ENCODE measurements around the gene PARD3B.

PARD3B gene

GRCh38 chr2:205633994-205634393, 1088.7 kb downstream of the PARD3B start:
- no peak for TF ChIP-seq EZH2phosphoT487 (IDR thresholded peaks at IDR 0.05; ENCODE audit: borderline replicate concordance, low read length)
- TF ChIP-seq CTCF (IDR thresholded peaks at IDR 0.05; ENCODE audit: low read depth, low read length, poor library complexity, severe bottlenecking) = no peak
- Histone ChIP-seq H3K4me2 (ENCODE audit: low read length) (no peak overlapping the region), H4K20me1 (ENCODE audit: control insufficient read depth, insufficient read depth, low read depth, low read length) (no peaks in the 10 kb centered on the region), H3K4me3 (ENCODE audit: low read length) (no peak overlapping the region), H3F3A (ENCODE audit: control insufficient read depth, insufficient read depth) (no peaks in the 10 kb centered on the region), H3K9me3 (ENCODE audit: control insufficient read depth, insufficient read depth, low read length) (no peaks in the 10 kb centered on the region), H3K79me2 (ENCODE audit: control insufficient read depth, low read length) (no peaks in the 10 kb centered on the region), H3K36me3 (ENCODE audit: control insufficient read depth, low read length) (no peaks in the 10 kb centered on the region), H3K27me3 (ENCODE audit: control insufficient read depth, low read length) (peaks cover 3% of the 10 kb centered on the region), H3K9me2 (replicated peaks; ENCODE audit: control insufficient read depth, low read length) (no peaks in the 10 kb centered on the region), H3K27ac (ENCODE audit: low read depth, low read length) (no peak overlapping the region), H3K4me1 (ENCODE audit: control insufficient read depth, low read length) (no peaks in the 10 kb centered on the region)

GRCh38 chr2:205636549-205637319, 1091.5 kb downstream of the PARD3B start:
- Histone ChIP-seq H3K4me3 (ENCODE audit: low read length) (no peak overlapping the region), H3K79me2 (ENCODE audit: control insufficient read depth, low read length) (no peaks in the 10 kb centered on the region), H3K4me1 (ENCODE audit: control insufficient read depth, low read length) (no peaks in the 10 kb centered on the region), H3K27ac (ENCODE audit: low read depth, low read length) (no peak overlapping the region), H3F3A (ENCODE audit: control insufficient read depth, insufficient read depth) (no peaks in the 10 kb centered on the region), H3K9me2 (replicated peaks; ENCODE audit: control insufficient read depth, low read length) (no peaks in the 10 kb centered on the region), H3K27me3 (ENCODE audit: control insufficient read depth, low read length) (peaks cover 6% of the 10 kb centered on the region), H3K4me2 (ENCODE audit: low read length) (no peak overlapping the region), H4K20me1 (ENCODE audit: control insufficient read depth, insufficient read depth, low read depth, low read length) (no peaks in the 10 kb centered on the region), H3K36me3 (ENCODE audit: control insufficient read depth, low read length) (no peaks in the 10 kb centered on the region), H3K9me3 (ENCODE audit: control insufficient read depth, insufficient read depth, low read length) (no peaks in the 10 kb centered on the region)
- TF ChIP-seq EZH2phosphoT487 (IDR thresholded peaks at IDR 0.05; ENCODE audit: borderline replicate concordance, low read length) = no peak
- TF ChIP-seq CTCF (IDR thresholded peaks at IDR 0.05; ENCODE audit: low read depth, low read length, poor library complexity, severe bottlenecking) = no peak

GRCh38 chr2:205637320-205637602, 1092.0 kb downstream of the PARD3B start:
- no peaks in the 10 kb centered on the region for H3K79me2 ChIP-seq (ENCODE audit: control insufficient read depth, low read length)
- TF ChIP-seq CTCF (IDR thresholded peaks at IDR 0.05; ENCODE audit: low read depth, low read length, poor library complexity, severe bottlenecking) (no peak), EZH2phosphoT487 (IDR thresholded peaks at IDR 0.05; ENCODE audit: borderline replicate concordance, low read length) (no peak)
- H4K20me1 ChIP-seq (ENCODE audit: control insufficient read depth, insufficient read depth, low read depth, low read length) = no peaks in the 10 kb centered on the region
- no peaks in the 10 kb centered on the region for H3F3A ChIP-seq (ENCODE audit: control insufficient read depth, insufficient read depth)
- peaks cover 6% of the 10 kb centered on the region for H3K27me3 ChIP-seq (ENCODE audit: control insufficient read depth, low read length)
- no peaks in the 10 kb centered on the region for H3K9me2 ChIP-seq (replicated peaks; ENCODE audit: control insufficient read depth, low read length)
- no peak overlapping the region for H3K4me3 ChIP-seq (ENCODE audit: low read length)
- H3K9me3 ChIP-seq (ENCODE audit: control insufficient read depth, insufficient read depth, low read length) = no peaks in the 10 kb centered on the region
- H3K36me3 ChIP-seq (ENCODE audit: control insufficient read depth, low read length) = no peaks in the 10 kb centered on the region
- H3K4me2 ChIP-seq (ENCODE audit: low read length) = no peak overlapping the region
- H3K27ac ChIP-seq (ENCODE audit: low read depth, low read length) = no peak overlapping the region
- no peaks in the 10 kb centered on the region for H3K4me1 ChIP-seq (ENCODE audit: control insufficient read depth, low read length)
